GM12874 (cell line): ENCODE results near the gene SLC22A2.

Source experiments
- TF ChIP-seq, protein P1 (sequence below): IDR thresholded peaks from 2 replicates; pipeline ENCODE4 v1.5.1; 2011; ENCODE audit warnings: low read depth, mild to moderate bottlenecking, control low read depth, low read length, moderate library complexity; ENCODE audit not compliant: insufficient read depth

The SLC22A2 gene

DNA sequence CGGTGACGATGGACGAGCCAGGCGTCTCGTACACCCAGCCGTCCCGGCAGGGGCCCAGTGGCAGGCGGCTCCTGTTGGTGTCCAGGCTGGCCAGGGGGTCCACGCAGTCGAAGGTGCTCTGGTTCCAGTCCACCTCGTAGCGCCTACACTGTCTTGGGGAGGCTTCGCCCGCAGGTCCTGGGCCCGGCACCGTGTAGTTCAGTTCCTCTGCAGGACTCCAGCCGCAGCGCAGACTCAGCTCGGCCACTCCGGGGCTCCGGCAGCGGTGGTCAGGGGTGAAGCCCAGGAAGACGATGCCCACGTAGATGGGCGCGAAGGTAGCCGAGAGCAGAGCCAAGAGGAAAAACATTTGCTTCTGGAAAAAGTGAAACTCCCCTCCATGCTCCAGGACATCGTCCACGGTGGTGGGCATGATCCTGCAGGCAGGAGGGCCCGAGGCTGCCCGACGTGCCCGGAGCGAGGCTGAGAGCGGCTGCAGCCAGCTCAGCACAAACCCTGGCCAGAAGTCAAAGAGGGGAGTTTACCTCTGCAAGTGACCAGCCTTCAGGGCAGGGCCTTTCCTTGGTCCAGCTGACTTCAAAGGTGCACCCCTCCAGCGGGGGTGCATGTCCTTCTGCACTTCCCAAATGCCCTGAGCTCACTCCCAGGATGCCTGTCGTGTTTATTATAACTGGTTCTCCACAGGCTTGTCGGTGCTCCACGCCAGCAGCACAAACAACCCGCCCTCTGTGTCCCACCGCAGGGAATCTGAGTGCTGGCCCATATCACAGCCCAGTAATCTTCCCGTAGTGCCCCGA lies at the start of gene SLC22A2:
TSS of gene SLC22A2 (minus strand) at position 476 of the 797 bp plus-strand sequence. CDS start at position 412, 64 bp downstream.
- TF ChIP-seq, protein P1, sequence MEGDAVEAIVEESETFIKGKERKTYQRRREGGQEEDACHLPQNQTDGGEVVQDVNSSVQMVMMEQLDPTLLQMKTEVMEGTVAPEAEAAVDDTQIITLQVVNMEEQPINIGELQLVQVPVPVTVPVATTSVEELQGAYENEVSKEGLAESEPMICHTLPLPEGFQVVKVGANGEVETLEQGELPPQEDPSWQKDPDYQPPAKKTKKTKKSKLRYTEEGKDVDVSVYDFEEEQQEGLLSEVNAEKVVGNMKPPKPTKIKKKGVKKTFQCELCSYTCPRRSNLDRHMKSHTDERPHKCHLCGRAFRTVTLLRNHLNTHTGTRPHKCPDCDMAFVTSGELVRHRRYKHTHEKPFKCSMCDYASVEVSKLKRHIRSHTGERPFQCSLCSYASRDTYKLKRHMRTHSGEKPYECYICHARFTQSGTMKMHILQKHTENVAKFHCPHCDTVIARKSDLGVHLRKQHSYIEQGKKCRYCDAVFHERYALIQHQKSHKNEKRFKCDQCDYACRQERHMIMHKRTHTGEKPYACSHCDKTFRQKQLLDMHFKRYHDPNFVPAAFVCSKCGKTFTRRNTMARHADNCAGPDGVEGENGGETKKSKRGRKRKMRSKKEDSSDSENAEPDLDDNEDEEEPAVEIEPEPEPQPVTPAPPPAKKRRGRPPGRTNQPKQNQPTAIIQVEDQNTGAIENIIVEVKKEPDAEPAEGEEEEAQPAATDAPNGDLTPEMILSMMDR = no peak

DNA sequence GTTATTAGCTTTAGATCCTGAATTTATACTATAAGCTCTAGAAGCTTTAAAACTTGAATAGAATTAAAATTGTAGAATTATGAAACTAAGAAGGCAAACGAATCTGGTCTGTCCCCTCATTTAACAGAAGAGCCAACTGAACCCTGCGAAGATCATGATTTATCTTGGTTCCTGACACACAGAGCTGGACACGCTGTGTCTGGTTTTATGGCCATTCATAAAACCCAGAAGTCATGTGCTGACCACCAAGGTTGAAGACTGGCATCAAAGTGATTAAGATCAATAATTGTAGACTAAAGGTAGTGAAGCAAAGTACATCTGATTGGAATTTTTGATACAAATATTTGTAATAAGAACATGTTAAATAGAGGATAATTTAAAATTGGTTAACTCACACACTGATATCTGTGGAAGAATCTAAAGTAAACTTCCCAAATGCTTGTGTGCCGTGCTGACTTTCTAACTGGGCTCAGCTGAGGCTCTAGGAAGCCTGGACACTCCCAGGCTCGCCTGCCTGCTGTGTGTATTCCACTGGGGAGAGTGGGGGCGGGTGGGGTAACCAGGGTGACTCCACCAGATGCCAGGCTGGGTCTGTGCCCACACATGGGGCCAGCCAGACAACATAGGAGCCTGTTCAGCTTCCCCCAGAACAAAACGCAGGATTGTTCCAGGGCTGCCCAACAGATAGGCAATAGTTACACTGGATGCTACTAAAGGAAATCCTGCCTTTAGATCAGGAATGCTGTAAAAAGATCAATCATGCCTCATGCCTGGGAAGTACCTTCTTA lies 47.5 kb upstream of the SLC22A2 start:
- TF ChIP-seq, protein P1 = no peak

DNA sequence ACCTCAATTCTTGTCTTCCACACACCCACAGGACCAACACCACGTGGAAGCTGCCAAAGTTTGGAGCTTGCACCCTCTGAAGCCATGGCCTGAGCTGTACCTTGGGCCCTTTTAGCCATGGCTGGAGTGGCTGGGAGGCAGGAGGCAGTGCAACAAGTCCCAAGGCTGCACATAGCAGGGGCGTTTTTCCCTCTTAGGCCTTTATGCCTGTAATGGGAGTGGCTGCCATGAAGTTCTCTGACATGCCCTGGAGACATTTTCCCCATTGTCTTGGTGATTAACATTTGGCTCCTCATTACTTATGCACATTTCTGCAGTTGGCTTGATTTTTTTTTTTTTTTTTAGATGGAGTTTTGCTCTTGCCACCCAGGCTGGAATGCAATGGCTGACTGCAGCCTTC lies 45.2 kb upstream of the SLC22A2 start:
- TF ChIP-seq, protein P1 = no peak

DNA sequence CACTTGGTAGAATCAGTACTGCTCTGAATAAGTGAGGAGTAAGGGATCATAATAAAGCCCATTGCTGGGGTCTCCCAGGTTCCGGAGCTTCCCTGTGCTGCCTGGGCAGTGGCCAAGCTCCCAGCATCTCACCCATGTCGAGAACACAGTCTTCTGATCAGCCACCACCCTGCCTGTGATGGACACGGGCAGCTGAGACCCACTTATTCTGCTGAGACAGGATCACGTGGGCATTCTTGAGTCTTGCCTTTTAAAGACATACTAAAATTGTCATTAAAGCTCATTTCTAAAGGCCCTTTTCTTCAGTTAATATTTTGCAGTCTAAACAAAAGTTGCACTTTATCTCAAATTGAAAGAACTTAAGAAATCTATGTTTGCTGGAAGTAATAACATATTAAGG lies 42.7 kb upstream of the SLC22A2 start:
- TF ChIP-seq, protein P1 = no peak

- TF ChIP-seq, protein P1 = no peak
Measured at GRCh38 chr6:160300076-160300695, 41.6 kb upstream of the SLC22A2 start.

- TF ChIP-seq, protein P1 = no peak
Measured at GRCh38 chr6:160299559-160299958, 40.9 kb upstream of the SLC22A2 start.

GRCh38 chr6:160298121-160298520 lies 39.5 kb upstream of the SLC22A2 start:
- TF ChIP-seq, protein P1 = no peak
